Smooth muscle cell (in vitro differentiated cells): ENCODE measurements around the gene CDK2. TPM values are rescaled to one million over a fixed set of nuclear protein-coding genes. Genes with fewer than 3 reads are reported as not detected.

Experiments used
- DNase-seq: peaks from one replicate; lab custom pipeline; 2025; ENCODE audit not compliant: unreplicated experiment; lab: John Stamatoyannopoulos, UW
- H2AFZ ChIP-seq: fragments of 200-600 bp; sonication (generic); 2 replicates; pipeline ENCODE4 v1.6.0; 2016; ENCODE audit warnings: antibody characterized with exemption, low read depth, mild to moderate bottlenecking
- H3F3A ChIP-seq: fragments of 200-600 bp; sonication (generic); 2 replicates; pipeline ENCODE4 v1.6.0; 2017; ENCODE audit warnings: antibody characterized with exemption, low read depth
- H3K27ac ChIP-seq: fragments of 200-600 bp; sonication (generic); 2 replicates; pipeline ENCODE4 v1.5.1; 2016; ENCODE audit warnings: low read depth, mild to moderate bottlenecking
- H3K27me3 ChIP-seq: fragments of 200-600 bp; sonication (generic); 2 replicates; pipeline ENCODE4 v1.6.1; 2016; ENCODE audit warnings: low read depth, mild to moderate bottlenecking
- H3K36me3 ChIP-seq: fragments of 200-600 bp; sonication (generic); 2 replicates; pipeline ENCODE4 v1.5.1; 2016; ENCODE audit warnings: low read depth
- H3K4me1 ChIP-seq: fragments of 200-600 bp; sonication (generic); 2 replicates; pipeline ENCODE4 v1.5.1; 2016; ENCODE audit warnings: low read depth
- H3K4me2 ChIP-seq: fragments of 200-600 bp; sonication (generic); 2 replicates; pipeline ENCODE4 v1.6.0; 2016; ENCODE audit warnings: mild to moderate bottlenecking
- H3K4me3 ChIP-seq: fragments of 200-600 bp; sonication (generic); 2 replicates; pipeline ENCODE4 v1.5.1; 2016; ENCODE audit warnings: mild to moderate bottlenecking
- H3K79me2 ChIP-seq: fragments of 200-600 bp; sonication (generic); 2 replicates; pipeline ENCODE4 v1.6.0; 2016; ENCODE audit warnings: low read depth, mild to moderate bottlenecking
- H3K9ac ChIP-seq: fragments of 200-600 bp; sonication (generic); 2 replicates; pipeline ENCODE4 v1.6.0; 2016; ENCODE audit warnings: low read depth
- H3K9me3 ChIP-seq: fragments of 200-600 bp; sonication (generic); replicated peaks from 2 replicates; pipeline ENCODE4 v1.5.1; 2016; ENCODE audit warnings: low read depth
- H4K20me1 ChIP-seq: fragments of 200-600 bp; sonication (generic); 2 replicates; pipeline ENCODE4 v1.6.0; 2016; ENCODE audit warnings: low read depth
- WGBS: methylation state at CpG from one replicate; pipeline ENCODE4 v1.1.7; 2016; ENCODE audit warnings: low lambda C conversion rate; 5-methylcytosine and 5-hydroxymethylcytosine counted together
- polyA plus RNA-seq: library from polyadenylated mRNA; unstranded; fragments of >200 nt; fragmentation: Nextera tagmentation; extraction: Ambion mirVana; gene quantifications from 2 replicates; pipeline ENCODE4 v1.2.1, GENCODE V29; 2016
- total RNA-seq: library from RNA; depleted of rRNA; stranded (reverse); fragments of >200 nt; gene quantifications from 2 replicates; pipeline ENCODE4 v1.2.3, GENCODE V29; 2014
- TF ChIP-seq, protein P1 (sequence below): fragments of 200-600 bp; sonication (generic); IDR thresholded peaks from 2 replicates; pipeline ENCODE4 v1.5.1; 2017; ENCODE audit warnings: borderline replicate concordance, mild to moderate bottlenecking, antibody characterized with exemption; ENCODE audit not compliant: insufficient read depth, poor library complexity, severe bottlenecking

Gene CDK2
- total and polyA plus RNA-seq, 2 experiments from 2014 or later: 33.3 to 36.5 TPM

DNA sequence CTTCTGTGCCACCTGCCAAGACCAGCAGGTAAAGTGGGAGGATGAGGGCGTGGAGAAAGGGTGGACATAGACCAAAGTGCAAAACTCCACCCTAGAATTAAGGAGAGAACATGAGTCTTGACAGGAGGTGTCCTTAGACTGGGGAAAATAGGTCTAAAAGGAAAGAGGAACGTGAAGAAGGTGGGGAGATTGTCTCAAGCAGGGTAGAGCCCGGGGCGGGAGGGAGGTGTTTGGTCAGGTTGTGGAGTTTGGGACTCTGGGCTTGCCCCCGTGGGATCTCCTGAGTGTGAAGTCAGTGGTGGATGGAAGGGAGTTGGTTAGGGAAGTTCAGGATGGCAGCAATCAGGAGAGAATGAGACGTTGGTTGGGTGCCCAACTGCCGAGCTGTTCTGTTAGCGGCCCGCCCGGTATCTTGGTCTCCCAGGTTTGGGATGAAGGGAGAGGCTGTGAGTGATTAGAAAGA lies 35.3 kb upstream of the CDK2 start:
- TF ChIP-seq, protein P1, sequence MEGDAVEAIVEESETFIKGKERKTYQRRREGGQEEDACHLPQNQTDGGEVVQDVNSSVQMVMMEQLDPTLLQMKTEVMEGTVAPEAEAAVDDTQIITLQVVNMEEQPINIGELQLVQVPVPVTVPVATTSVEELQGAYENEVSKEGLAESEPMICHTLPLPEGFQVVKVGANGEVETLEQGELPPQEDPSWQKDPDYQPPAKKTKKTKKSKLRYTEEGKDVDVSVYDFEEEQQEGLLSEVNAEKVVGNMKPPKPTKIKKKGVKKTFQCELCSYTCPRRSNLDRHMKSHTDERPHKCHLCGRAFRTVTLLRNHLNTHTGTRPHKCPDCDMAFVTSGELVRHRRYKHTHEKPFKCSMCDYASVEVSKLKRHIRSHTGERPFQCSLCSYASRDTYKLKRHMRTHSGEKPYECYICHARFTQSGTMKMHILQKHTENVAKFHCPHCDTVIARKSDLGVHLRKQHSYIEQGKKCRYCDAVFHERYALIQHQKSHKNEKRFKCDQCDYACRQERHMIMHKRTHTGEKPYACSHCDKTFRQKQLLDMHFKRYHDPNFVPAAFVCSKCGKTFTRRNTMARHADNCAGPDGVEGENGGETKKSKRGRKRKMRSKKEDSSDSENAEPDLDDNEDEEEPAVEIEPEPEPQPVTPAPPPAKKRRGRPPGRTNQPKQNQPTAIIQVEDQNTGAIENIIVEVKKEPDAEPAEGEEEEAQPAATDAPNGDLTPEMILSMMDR: no peak
- H3K36me3 ChIP-seq: no peaks in the 10 kb centered on the region
- H3K79me2 ChIP-seq: peaks cover 28% of the 10 kb centered on the region
- H3K27me3 ChIP-seq: no peaks in the 10 kb centered on the region
- H2AFZ ChIP-seq: peak overlapping the region; percentile 92
- peak overlapping the region; percentile 83 for H3K4me3 ChIP-seq
- WGBS: 25% methylated on average over 10 of the region's 10 CpGs
- H3F3A ChIP-seq: peaks cover 24% of the 10 kb centered on the region
- DNase-seq: no peak
- H3K4me1 ChIP-seq: peaks cover 15% of the 10 kb centered on the region
- H3K4me2 ChIP-seq: peak overlapping the region; percentile 95
- H4K20me1 ChIP-seq: no peaks in the 10 kb centered on the region
- peak overlapping the region; percentile 75 for H3K27ac ChIP-seq
- H3K9me3 ChIP-seq: no peaks in the 10 kb centered on the region
- peak overlapping the region; percentile 82 for H3K9ac ChIP-seq

DNA sequence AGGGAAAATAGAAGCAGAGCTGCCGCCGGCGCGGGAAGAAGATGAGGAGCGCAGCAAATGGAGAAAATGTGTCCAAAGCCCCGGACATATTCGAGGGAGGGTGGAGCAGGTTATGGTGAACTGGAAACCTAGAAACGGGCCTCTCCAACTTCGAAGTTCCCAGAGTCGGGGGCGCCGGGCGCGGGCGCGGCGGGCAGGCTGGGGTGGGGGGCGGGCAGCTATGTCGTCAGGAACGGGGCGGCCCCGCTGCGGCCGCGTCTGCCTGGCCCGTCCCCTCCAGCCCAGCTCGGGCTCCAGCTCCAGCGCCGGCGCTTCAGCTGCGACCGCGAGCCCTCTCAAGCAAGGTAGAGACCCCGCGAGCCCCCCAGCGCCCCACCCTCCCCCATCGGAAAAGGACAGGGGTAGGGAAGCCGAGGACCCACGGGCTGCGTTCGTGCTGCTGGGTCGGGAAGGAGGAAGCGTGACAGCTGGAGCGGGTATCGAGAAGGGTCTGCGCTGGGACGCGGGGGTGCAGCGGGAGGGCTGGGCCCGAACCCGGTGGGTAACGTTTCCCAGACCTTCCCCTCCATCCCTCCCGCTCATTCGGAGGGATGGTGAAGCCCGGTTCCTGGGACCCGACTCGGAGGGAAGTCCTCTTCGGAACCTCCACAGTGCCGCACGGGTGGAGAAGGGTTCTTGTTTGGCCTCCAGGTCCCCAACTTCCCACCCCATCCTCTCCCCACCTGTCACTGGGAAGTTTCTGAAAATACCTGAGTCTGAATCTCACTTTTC lies 34.7 kb upstream of the CDK2 start:
- H3K4me2 ChIP-seq: peak overlapping the region; percentile 95
- H4K20me1 ChIP-seq: no peaks in the 10 kb centered on the region
- no peaks in the 10 kb centered on the region for H3K27me3 ChIP-seq
- H3K27ac ChIP-seq: peak overlapping the region; percentile 75
- under 1% methylated on average over 34 of the region's 60 CpGs for WGBS
- TF ChIP-seq, protein P1: no peak
- H3K4me3 ChIP-seq: peak overlapping the region; percentile 83
- H2AFZ ChIP-seq: peak overlapping the region; percentile 92
- H3F3A ChIP-seq: peaks cover 24% of the 10 kb centered on the region
- DNase-seq: peak; percentile 19
- H3K9ac ChIP-seq: peak overlapping the region; percentile 82
- H3K9me3 ChIP-seq: no peaks in the 10 kb centered on the region
- peaks cover 13% of the 10 kb centered on the region for H3K4me1 ChIP-seq
- H3K79me2 ChIP-seq: peaks cover 23% of the 10 kb centered on the region
- H3K36me3 ChIP-seq: no peaks in the 10 kb centered on the region

DNA sequence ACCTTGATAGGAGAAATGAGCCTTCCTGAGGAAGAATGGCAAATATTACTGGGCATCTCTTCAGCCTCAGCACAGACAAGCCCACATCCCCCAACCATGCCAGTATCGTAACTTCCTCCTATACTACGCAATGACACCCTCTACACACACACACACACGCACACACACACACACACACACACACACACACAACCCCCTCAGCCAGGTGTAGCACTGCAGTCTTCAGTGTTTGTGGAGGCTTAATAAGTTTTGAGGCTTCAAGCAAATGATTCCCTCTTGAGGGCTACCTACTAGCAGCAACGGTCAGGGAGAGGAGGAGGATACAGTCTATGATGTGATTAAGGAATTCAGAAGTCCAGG lies 34.1 kb upstream of the CDK2 start:
- Histone ChIP-seq H3K27ac (peak overlapping the region; percentile 75), H3K27me3 (no peaks in the 10 kb centered on the region), H3K4me1 (peaks cover 13% of the 10 kb centered on the region), H2AFZ (peak overlapping the region; percentile 92), H3K4me3 (peak overlapping the region; percentile 83), H3K36me3 (no peaks in the 10 kb centered on the region), H3K9me3 (no peaks in the 10 kb centered on the region), H3K4me2 (peak overlapping the region; percentile 95), H3K9ac (peak overlapping the region; percentile 82), H3K79me2 (peaks cover 23% of the 10 kb centered on the region), H4K20me1 (no peaks in the 10 kb centered on the region), H3F3A (peaks cover 24% of the 10 kb centered on the region)
- WGBS: 10% methylated on average over 4 of the region's 4 CpGs
- TF ChIP-seq, protein P1: no peak
- no peak for DNase-seq
